ENCODE measurements around the gene TRAF2. TPM values are rescaled to one million over a fixed set of nuclear protein-coding genes. Genes with fewer than 3 reads are reported as not detected.
A peak's percentile ranks its signal among the peaks of the same experiment; 100 is the strongest.

TRAF2 gene
- total and polyA plus RNA-seq, 9 of the 15 experiments (the other 6 are each of a cell fraction or from before 2014, with no cell fraction given) = 0.24 to 45.2 (median 18.0) TPM

GRCh38 chr9:136840140-136840876 is 46.0 kb upstream of the TRAF2 start (continued):
- TF ChIP-seq E4F1 (CRISPR knock-in tag; IDR thresholded peaks at IDR 0.05; ENCODE audit: borderline replicate concordance) (no peak), RBFOX2 (IDR thresholded peaks at IDR 0.05; ENCODE audit: low read depth, low read length) (peak; percentile 55), MNT (conservative IDR thresholded peaks at IDR 0.05) (0 out of 4 replicates have a peak, but pooled peaks of 1 of the 2 experiments have one; percentile 37), POLR2G (IDR thresholded peaks at IDR 0.05; ENCODE audit: low read depth, low read length) (peak; percentile 75), ATF4 (CRISPR knock-in tag; IDR thresholded peaks at IDR 0.05) (no peak), ZBED1 (IDR thresholded peaks at IDR 0.05) (no peak), PHB2 (IDR thresholded peaks at IDR 0.05; ENCODE audit: low read depth) (no peak), ZNF280B (CRISPR knock-in tag; IDR thresholded peaks at IDR 0.05) (no peak), EP300 (IDR thresholded peaks at IDR 0.05; ENCODE audit: low read length) (no peak), ZNF174 (CRISPR knock-in tag; IDR thresholded peaks at IDR 0.05) (no peak), NKRF (IDR thresholded peaks at IDR 0.05; ENCODE audit: borderline replicate concordance) (no peak), ZNF217 (CRISPR knock-in tag; IDR thresholded peaks at IDR 0.05) (peak; percentile 29; the same call in 1 of the 2 replicates), ZBTB33 (CRISPR knock-in tag; IDR thresholded peaks at IDR 0.05) (0 out of 2 replicates have a peak, but pooled peaks have one; percentile 45), SUPT5H (IDR thresholded peaks at IDR 0.05) (peak; percentile 54; the same call in 1 of the 2 replicates), TGIF2 (CRISPR knock-in tag; IDR thresholded peaks at IDR 0.05) (no peak), NFATC3 (IDR thresholded peaks at IDR 0.05) (0 out of 2 replicates have a peak, but pooled peaks have one; percentile 21), GTF2A2 (tag; IDR thresholded peaks at IDR 0.05) (no peak)
